Frontal cortex (tissue), 4 donors: ENCODE measurements around the gene GOLGA1. TPM values are rescaled to one million over a fixed set of nuclear protein-coding genes. Genes with fewer than 3 reads are reported as not detected.
A peak's percentile ranks its signal among the peaks of the same experiment; 100 is the strongest.
"Not testable (repeated sequence)": the region's sequence is repeated elsewhere in the genome, so short reads cannot be mapped to it uniquely, and the experiment has no call there.

Experiments used
- DNase-seq, 2 donors: peaks; one replicate each; pipeline ENCODE4 v3.0.0; 2012; ENCODE audit warnings: low spot score in 2 of 2
- FAIRE-seq: peaks from 2 replicates; lab custom pipeline; 2012; peaks lifted over from hg19 to GRCh38; lab: Jason Lieb, UNC
- total RNA-seq: library from RNA; depleted of rRNA; stranded (reverse); fragments of >200 nt; gene quantifications from one replicate; pipeline ENCODE4 v1.2.3, GENCODE V29; 2014
- donor health status: control.
- donor health status: control.
- donor health status: control.

The GOLGA1 gene
- total RNA-seq, 1 donor from 2014 or later: 14.3 TPM

DNA sequence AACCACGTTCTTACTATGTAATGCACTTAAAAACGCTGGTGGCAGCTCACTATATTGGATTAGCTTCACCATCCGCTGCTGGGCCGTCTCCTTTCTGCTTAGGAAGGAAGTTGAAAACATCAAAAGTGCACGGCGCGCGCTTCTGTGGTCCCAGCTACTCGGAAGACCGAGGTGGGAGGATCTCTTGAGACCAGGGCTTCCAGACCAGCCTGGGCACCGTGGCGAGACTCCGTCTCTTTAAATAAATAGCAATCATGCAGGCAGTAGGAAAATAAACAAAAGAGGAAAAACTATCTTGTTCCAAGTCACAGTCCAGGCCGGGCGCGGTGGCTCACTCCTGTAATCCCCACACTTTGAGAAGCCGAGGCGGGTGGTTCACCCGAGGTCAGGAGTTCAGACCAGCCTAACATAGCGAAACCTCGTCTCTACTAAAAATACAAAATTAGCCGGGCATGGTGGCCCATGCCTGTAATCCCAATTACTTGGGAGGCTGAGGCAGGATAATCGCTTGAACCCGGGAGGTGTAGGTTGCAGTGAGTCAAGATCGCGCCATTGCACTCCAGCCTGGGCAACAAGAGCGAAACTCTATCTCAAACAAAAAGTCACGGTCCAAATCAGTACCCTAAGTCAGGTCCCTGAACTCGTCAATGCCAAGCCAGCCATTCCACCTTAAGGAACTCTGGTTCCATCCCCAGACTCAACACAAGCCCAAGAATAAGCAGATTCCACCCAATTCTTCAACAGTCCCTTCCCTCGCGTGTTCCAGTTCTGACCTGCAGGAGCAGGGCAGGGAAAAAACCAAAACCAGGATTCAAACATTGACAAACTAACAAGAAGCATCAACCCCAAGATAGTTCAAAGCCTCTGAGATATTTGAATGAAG lies 1.0 kb upstream of the GOLGA1 start:
- peak in 1 of 2 donors; percentile 30 for DNase-seq
- FAIRE-seq: no peak

DNA sequence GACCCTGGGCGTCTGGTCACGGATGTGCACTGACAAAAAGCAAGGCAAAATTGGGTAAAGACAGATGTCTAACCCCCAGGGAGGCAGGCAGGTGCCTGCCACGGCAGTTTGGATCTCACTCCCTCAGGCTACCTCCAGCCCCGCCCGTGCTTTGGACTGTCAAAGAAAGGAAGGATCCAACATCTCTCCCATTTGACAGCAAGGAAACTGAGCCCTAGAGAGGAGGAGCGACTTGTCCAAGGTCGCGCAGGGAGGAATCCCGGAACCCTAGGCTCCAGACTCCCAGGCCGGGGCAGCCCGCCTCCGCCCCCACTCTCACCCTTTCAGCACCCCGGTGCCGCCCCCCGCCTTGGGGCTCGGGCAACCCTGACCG lies 376 bp downstream of the GOLGA1 start:
- FAIRE-seq: no peak
- DNase-seq: peak in 1 of 2 donors; percentile 8

DNA sequence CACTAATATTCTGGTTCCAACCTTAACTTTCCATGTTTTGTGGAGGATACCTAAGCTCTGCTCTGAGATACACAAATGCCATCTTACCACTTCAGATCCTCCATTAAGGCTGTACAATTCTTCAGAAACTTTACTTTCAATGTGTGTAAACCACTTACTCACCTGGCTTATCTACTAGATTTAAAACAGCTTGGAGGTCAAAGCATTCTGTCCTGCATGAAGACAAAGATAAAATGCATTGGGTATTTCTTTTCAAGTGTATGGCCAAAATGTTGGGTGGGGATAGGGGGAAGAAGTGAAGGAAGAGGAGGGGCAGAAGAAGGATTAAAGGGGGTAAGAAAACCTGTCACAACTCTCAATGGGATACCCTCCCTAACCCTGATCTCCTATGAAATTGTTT lies 939 bp downstream of the GOLGA1 start:
- no peak for DNase-seq

DNA sequence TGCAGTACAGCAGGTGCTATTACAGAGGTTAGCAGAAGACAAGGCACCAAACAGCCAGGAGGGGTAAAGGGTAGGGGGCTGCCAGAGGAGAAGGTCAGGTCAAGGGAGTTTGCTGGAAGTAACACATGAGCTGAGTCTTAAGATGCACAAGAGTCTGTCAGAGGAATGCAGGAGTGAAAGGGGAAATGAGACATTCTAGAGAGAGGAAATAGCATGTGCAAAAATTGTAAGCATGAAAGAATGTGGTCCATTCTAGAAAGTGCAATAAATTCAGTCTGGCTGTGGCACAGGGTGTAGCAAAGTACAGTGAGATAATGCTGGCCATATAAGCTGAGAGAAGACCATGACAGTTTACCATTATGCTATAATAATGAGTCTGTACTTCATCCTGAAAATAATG lies 6.6 kb downstream of the GOLGA1 start:
- FAIRE-seq: no peak

More for the DNA sequence above, 939 bp downstream of the GOLGA1 start:
- FAIRE-seq: no peak

DNA sequence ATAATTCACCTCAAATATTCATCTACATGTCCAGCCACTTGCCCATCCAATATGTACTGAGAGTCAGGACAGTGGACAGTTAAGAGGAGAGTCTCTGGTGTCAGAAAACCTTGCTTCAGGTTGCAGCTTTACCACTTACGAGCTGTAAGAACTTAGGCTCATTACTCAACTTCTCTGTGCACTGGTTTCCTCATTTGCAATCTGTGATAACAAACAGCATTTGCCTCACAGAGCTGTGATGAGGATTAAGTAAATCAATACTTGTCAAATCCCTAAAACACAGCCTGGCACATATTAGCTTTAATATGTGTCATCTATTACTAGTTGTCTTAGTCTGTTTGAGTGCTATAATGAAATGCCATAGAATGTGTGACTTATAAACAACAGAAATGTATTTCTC lies 8.6 kb downstream of the GOLGA1 start:
- DNase-seq (no peak), FAIRE-seq (no peak)

More for the DNA sequence above, 6.6 kb downstream of the GOLGA1 start:
- no peak for DNase-seq

DNA sequence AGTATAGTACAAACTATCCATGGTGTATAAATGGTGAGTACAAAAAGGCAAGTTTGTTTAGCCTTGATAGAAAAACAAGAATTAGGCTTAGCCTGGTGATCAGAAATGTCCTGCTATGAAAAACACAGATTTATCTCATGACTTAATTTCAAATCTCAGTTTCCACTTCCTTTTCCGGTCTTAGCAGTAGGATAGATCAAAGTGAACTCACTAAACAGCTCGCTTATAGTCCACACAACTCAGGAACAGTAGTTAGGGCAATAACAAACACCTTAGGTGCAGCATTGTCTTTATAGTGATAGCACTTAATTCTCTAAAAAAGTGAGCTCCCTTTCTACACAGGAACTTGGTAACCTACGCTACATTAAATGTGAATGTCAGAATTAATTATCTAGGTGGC lies 11.4 kb downstream of the GOLGA1 start:
- FAIRE-seq (no peak), DNase-seq (no peak)

DNA sequence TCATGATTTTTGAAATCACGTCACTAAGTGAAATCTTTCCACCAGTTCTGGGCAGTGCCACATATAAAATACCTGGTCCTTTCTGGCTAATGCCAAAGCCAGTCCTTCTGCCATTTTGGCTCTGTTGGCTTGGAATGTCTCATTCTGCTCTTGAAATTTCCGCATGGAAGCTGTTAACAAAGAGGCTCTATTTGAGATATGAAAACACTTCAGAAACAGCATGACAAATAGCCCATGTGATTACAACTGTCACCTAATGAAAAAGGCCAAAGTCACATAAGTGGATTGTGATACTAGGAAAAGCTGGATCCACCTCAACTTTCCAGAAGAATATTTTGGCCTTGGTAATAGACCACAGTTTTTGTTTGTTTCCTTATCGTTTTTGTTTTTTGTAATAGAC lies 12.8 kb downstream of the GOLGA1 start:
- no peak for DNase-seq
- FAIRE-seq: no peak

DNA sequence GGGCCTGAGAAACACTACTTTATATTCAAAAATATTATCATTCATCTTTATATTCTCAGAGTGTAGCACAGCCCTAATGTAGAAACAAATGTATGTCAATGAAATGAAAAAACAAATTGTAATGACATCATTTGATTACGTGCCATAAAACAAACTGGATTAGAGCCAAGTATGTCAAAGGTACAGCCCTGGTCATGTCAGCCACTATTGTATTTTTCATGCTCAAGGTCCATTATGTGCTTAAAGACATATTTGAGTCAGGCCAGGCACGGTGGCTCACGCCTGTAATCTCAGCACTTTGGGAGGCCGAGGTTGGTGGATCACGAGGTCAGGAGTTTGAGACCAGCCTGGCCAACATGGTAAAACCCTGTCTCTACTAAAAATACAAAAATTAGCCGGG lies 20.5 kb downstream of the GOLGA1 start:
- not testable (repeated sequence) for FAIRE-seq, DNase-seq

DNA sequence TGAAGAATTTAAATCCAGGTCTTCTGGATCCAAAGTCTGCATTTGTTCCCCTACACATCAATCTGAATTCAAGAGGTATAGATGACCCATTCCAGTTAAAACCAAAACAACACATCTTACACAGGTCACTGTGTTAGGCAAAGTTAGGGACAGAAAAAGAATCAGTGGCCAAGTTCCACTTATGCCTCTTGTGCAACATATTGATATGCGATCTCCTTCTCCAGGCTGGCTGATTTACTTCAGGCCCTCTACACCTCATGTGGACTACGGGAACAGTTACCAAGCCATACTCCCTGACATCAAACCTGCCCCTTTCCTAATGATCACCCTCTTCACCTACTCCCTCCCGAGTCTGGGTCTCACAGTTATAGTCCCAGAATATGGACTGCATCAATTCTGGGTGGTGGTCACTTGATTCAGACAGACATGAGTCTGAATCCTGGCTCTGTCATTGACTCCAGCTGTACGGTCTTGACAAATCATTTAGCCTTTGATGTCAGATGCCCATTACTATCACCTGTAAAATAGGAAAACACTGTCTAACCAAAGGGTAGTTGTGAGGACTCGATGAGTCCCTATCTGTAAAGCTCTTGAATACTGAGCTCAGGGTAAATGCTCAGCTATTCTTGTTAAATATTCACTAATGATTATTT lies 26.0 kb downstream of the GOLGA1 start:
- DNase-seq: no peak
- FAIRE-seq: no peak

DNA sequence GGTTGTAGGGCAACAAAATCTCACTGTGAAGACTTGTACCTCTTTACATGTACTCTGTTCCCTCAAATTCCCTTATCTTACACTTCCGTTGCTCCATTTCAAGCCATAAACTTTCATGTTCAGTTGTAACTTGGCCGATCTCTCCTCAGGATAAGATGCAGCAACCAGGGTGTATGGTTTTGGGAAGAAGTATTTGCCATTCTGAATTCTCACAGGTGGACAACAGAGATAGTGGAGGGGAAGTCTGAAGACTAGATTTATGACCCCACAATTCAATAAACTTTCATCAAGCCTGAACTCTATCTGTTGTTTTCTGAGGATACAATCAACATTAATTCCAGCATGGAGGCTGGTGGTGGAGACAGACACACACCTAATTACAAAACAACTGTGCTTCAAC lies 27.5 kb downstream of the GOLGA1 start:
- FAIRE-seq (no peak), DNase-seq (no peak)

DNA sequence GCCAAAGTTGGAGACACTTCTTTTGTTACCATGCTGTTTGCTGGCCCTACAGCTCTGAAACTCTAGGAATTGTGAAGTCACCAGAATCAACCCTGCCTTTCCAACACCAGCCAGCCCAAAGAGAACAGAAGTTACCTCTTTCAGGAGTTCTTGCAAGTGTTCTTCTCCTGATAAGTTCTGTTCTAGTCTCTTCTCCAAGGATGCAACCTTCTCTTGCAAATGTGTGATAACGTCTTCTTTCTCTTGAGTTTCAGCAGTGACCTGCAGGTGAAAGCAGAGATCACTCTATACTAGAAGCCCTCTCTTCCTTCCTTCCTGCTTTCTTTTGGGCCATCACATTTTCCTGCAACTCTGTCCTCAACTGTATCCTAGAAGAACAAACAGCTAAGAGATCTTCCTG lies 29.1 kb downstream of the GOLGA1 start:
- DNase-seq (no peak), FAIRE-seq (no peak)

DNA sequence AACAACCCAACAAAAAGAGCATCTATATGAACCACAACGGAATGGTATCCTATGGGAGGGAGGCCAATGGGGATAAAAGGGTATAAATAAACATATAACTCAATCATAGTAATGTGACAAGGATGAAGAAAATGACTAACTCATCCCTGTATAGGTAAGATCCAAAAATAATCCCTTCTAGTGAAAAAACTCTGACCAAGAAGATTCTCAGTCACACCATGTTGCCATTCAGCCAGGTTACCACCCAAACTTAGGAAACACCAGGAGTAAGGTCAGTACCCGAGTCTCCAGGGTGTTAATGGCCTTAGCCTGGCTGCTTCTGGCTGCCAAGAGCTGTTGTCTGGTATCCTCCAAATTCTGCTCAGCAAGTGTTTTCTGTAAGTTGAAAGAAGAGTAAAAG lies 32.8 kb downstream of the GOLGA1 start:
- no peak for FAIRE-seq
- DNase-seq: no peak

DNA sequence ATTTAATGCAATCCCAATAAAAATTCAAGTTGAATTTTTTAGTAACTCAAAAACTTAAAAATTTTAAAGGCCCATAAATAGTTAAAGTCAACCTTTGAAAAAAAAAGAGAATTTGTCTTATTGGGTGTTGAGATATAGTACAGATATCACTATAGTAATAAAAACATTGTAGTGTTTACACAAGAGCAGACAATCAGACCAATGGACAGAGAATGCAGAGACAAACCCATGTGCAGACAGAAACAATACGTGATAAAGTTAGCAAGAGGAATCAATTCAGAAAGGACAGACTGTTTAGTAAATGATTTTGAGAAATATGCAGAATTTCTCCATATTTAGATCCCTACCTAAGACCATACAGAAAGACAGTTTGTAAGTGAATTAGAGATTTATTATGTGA lies 33.9 kb downstream of the GOLGA1 start:
- peak; percentile 17 for FAIRE-seq
- no peak for DNase-seq

DNA sequence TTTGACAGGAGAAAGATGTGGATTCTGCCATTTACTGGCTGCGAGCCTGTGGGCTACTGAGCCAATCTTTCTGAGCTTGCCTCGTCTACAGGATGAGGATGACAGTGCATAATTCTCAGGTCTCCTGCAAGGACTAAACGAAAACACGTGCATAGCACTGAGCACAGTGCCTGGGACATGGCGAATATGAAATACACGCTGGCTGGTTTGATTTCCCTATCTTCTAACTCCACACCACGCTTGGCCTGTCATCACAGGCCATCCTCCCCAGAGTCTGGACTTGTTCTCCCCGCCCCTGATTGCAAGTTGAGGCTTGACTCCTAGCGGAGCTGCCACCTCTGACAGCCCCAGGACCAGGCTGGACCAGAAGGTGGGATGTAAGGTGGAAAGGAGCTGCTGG lies 41.0 kb downstream of the GOLGA1 start:
- no peak for DNase-seq
- no peak for FAIRE-seq

DNA sequence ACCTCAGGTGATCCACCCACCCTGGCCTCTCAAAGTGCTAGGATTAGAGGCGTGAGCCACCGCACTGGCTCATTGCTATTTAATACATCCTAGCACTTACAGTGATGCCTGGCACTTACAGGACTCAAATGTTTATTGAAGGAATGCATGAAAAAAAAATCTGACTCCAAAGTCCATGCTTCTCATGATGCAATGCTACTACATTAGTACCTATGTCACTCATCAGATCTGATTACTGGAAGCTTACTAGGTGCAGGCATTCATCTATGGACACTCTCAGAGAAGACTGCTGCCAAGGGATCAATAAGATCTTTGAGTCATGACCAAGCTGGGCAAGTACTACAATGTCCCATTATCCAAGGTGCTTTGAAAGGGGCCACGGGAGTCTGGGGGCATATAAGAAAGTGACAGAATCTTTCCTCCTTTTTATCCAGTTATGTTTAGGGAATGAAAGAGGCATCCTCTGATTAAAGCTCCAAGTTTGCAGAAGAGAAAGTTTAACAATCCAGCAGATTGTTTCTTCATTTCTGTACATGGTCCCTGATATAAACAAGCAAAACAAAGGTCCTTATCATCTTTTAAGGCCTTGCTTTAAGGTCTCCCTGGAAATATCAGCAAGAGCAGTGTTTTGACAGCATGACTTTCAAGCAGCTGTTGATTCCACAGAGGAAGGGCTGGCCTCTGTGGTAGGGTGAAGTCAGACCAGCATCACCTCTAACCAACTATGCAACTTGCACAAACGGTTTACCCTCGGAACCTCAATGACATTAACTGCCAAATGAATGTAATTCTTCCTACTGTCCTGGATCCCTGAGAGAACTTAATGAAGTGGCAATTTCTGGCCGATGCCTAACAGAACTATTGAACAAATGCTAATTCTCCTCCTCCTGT lies 43.1 kb downstream of the GOLGA1 start:
- FAIRE-seq (no peak), DNase-seq (no peak)

DNA sequence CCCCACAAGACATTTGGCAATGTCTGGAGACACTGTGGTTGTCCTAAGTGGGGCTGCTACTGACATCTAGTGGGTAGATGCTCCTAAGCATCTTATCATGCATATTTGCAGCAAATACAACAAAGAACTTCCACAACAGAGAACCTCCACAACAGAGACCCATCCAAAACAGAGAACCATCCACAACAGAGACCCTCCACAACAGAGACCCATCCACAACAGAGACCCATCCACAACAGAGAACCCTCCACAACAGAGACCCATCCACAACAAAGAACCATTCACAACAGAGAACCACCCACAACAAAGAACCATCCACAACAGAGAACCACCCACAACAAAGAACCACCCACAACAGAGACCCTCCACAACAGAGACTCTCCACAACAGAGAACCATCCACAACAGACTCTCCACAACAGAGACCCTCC lies 46.1 kb downstream of the GOLGA1 start:
- no peak for DNase-seq
- no peak for FAIRE-seq

DNA sequence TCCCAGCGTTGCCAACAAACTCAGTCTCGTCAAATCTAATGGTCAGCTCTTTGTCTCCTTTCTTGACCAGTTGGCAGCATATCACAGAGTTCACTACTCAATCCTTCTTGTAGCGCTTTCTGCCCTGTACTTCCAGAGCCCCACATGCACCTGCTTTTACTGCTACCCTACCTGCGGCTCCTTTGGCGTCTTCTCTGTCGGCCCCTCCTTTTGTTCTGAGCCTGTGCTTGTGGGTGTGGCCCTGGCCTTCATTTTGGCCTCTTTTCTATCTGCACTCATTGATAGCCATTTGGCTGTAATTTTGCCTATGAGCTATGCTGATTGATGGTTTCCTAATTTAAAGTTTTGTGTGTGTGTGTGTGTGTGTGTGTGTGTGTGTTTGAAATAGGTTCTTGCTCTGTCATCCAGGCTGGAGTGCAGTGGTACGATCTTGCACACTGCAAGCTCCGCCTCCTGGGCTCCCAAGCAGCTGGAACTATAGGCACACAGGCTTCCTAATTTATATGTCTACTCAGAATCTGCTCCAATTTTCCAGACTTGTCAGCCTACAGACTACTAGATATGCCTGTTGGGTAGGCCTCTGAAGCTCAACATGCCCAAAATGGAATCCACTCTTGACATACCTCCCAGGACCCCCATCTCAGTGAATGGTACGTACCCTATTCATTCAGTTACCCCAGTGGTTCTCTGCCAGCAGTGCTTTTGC lies 46.7 kb downstream of the GOLGA1 start:
- DNase-seq (no peak), FAIRE-seq (no peak)

DNA sequence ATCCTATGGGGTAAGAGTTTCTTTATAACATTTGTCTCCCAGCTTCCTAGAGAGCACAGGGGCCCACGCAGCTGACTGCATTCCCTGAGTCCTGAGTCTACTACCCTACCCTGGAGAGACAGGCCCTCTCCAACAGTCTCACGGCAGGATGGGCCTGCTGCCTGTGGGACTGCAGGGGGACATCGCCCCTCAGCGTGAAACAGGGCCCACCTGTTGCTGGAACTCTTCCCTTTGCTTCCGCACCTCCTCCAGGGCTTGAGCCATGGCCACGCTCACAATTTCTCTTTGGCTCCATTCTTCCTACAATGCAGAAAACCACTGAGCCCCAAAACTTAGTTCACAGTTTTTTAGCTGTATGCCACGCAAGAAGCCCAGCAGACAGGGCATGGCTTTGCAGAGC lies 50.7 kb downstream of the GOLGA1 start:
- FAIRE-seq (no peak), DNase-seq (no peak)

DNA sequence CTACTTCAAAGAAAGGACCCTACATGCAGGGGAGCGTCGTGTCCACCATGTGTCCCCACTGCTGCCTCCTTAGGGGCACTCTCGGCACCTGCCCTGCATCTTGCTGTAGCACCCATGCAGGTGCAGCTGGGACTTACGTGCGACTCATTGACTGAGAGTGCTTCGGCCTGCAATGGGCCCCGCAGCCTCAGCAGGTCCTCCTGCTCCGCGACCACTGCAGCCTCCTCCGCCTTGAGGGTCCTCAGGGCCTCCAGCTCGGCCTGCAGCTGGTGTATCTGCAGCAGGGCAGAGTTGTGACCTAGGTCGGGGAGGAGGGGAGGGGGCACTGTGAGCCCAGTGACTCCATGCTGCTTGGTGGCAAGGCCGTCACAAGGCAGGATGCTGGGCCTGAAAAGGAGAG lies 51.9 kb downstream of the GOLGA1 start:
- no peak for DNase-seq
- no peak for FAIRE-seq

DNA sequence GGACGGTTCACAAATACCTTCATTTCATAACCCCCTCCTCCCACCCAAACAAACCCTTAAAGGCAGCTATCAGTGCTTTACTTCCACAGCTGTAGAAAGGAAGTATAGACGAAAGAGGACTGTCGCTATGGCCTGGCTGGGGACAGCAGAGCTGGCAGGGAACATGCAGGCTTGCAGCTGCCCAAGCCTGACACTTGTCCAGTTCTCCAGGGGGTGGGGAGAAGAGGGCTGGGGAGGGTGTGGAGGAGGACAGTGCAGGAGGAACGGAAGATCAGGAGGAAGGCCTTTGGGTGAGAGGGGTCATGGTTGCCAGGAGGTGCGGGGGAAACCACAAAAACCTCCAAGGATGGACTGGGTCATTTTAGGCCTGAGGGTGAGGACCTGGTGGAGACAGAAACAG lies 53.1 kb downstream of the GOLGA1 start:
- DNase-seq (no peak), FAIRE-seq (no peak)
